A673 (cell line): Measurements from ENCODE around the gene TAF4. TPM values are rescaled to one million over a fixed set of nuclear protein-coding genes. Genes with fewer than 3 reads are reported as not detected.

Experiments used
- BruUV-seq: library from RNA; stranded (reverse); fragments of 400-500 nt; replicated peaks from 2 replicates; lab custom pipeline; 2021; lab: Mats Ljungman, UMichigan
- CTCF ChIA-PET: fragments of 300-600 bp; sonication (Branson Sonifier 250); formaldehyde crosslinking; loops from one replicate; lab custom pipeline; 2022; ENCODE audit warnings: antibody characterized with exemption; lab: Charles Lee
- POLR2A ChIA-PET: fragments of 300-600 bp; sonication (Branson Sonifier 250); formaldehyde crosslinking; loops from one replicate; lab custom pipeline; 2022; ENCODE audit warnings: antibody characterized with exemption; ENCODE audit not compliant: low non-redundant PET; lab: Charles Lee
- DNase-seq: peaks from one replicate; pipeline ENCODE4 v3.0.0-alpha.2; 2015; ENCODE audit warnings: low spot score
- H3K27ac ChIP-seq: fragments of 200-600 bp; sonication (generic); 2 replicates; pipeline ENCODE4 v1.5.1; 2016; ENCODE audit warnings: mixed run types, low read depth, mild to moderate bottlenecking, mixed read lengths, antibody characterized with exemption, low read length; ENCODE audit not compliant: poor library complexity, severe bottlenecking
- H3K27me3 ChIP-seq: fragments of 200-600 bp; sonication (generic); replicated peaks from 2 replicates; pipeline ENCODE4 v1.6.1; 2017; ENCODE audit warnings: mixed run types, low read depth, mild to moderate bottlenecking, mixed read lengths, antibody characterized with exemption, low read length; ENCODE audit not compliant: insufficient read depth, poor library complexity
- H3K36me3 ChIP-seq: fragments of 200-600 bp; sonication (generic); 2 replicates; pipeline ENCODE4 v1.6.1; 2016; ENCODE audit warnings: mixed run types, mild to moderate bottlenecking, mixed read lengths, antibody characterized with exemption, low read length; ENCODE audit not compliant: insufficient read depth, poor library complexity, severe bottlenecking
- H3K4me1 ChIP-seq: fragments of 200-600 bp; sonication (generic); 2 replicates; pipeline ENCODE4 v1.6.1; 2017; ENCODE audit warnings: mixed run types, mild to moderate bottlenecking, mixed read lengths, antibody characterized with exemption, low read length; ENCODE audit not compliant: insufficient read depth, poor library complexity, severe bottlenecking
- H3K4me3 ChIP-seq: fragments of 200-600 bp; sonication (generic); 2 replicates; pipeline ENCODE4 v1.5.1; 2016; ENCODE audit warnings: low read depth, mixed run types, mild to moderate bottlenecking, mixed read lengths, low read length; ENCODE audit not compliant: poor library complexity, severe bottlenecking
- H3K9me3 ChIP-seq: fragments of 200-600 bp; sonication (generic); 2 replicates; pipeline ENCODE4 v1.6.1; 2016; ENCODE audit warnings: mixed run types, low read depth, mild to moderate bottlenecking, mixed read lengths, antibody characterized with exemption, low read length; ENCODE audit not compliant: poor library complexity, severe bottlenecking
- EZH2 ChIP-seq: fragments of 200-600 bp; sonication (generic); IDR thresholded peaks from 2 replicates; pipeline ENCODE4 v1.6.1; 2017; ENCODE audit warnings: borderline replicate concordance, low read depth, mild to moderate bottlenecking, mixed read lengths, antibody characterized with exemption, low read length; ENCODE audit not compliant: poor library complexity, severe bottlenecking
- intact Hi-C: fragments of 100-400 bp; cut with micrococcal nuclease; formaldehyde crosslinking; loops from one replicate; pipeline ENCODE4 v1.10.0; 2022; ENCODE audit not compliant: unreplicated experiment
- total RNA-seq: library from RNA; stranded (reverse); gene quantifications from 2 replicates; pipeline ENCODE4 v1.2.3, GENCODE V29; 2021
- TF ChIP-seq, protein P1 (sequence below): fragments of 300-800, 200-600 bp; sonication (generic); conservative IDR thresholded peaks from 2 replicates; pipeline ENCODE4 v1.5.1; 2017; ENCODE audit warnings: low read depth, mild to moderate bottlenecking, antibody characterized with exemption, low read length, moderate library complexity, mixed read lengths

Gene TAF4
- total RNA-seq, 1 experiment from 2014 or later, result 37.0 TPM

DNA sequence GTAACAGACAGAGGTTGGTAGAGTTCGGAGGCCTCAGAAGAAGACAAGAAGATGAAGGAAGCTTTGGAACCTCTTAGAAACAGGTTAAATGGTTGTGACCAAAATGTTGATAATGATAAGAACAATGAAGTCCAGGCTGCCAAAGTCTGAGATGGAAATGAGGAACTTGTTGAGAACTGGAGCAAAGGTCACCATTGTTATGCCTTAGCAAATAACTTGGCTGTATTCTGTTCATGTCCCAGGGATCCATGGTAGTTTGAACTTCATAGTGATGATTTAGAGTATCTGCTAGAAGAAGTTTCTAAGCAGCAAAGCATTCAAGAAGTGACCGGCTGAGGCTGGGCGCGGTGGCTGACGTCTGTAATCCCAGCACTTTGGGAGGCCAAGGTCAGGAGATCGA lies 45.5 kb upstream of the TAF4 start:
- Histone ChIP-seq H3K27me3 (no peaks in the 10 kb centered on the region), H3K27ac (no peak overlapping the region), H3K36me3 (no peaks in the 10 kb centered on the region), H3K9me3 (peaks cover 21% of the 10 kb centered on the region), H3K4me1 (no peaks in the 10 kb centered on the region), H3K4me3 (no peak overlapping the region)
- TF ChIP-seq EZH2, result no peak
- TF ChIP-seq, protein P1, sequence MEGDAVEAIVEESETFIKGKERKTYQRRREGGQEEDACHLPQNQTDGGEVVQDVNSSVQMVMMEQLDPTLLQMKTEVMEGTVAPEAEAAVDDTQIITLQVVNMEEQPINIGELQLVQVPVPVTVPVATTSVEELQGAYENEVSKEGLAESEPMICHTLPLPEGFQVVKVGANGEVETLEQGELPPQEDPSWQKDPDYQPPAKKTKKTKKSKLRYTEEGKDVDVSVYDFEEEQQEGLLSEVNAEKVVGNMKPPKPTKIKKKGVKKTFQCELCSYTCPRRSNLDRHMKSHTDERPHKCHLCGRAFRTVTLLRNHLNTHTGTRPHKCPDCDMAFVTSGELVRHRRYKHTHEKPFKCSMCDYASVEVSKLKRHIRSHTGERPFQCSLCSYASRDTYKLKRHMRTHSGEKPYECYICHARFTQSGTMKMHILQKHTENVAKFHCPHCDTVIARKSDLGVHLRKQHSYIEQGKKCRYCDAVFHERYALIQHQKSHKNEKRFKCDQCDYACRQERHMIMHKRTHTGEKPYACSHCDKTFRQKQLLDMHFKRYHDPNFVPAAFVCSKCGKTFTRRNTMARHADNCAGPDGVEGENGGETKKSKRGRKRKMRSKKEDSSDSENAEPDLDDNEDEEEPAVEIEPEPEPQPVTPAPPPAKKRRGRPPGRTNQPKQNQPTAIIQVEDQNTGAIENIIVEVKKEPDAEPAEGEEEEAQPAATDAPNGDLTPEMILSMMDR, result no peak
- ChIA-PET POLR2A (no interaction called here), CTCF (no interaction called here)
- intact Hi-C loops, result no loop called here
- no TSS peak for BruUV-seq
- no peak for DNase-seq

DNA sequence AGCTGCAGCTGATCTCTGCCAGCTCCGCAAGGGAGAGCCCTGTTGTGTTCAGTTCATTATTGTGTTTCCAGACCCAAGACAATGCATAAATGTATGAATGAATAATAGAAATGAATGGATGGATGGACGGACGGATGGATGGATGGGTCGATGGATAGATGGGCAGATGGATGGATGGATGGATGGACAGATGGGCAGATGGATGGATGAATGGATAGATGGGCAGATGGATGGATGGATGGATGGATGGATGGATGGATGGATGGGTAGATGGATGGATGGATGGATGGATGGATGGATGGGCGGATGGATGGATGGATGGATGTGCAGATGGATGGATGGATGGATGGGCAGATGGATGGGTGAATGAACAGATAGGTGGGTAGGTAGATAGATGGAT lies 39.9 kb upstream of the TAF4 start:
- H3K4me3 ChIP-seq, result no peak overlapping the region
- CTCF ChIA-PET, result no interaction called here
- TF ChIP-seq, protein P1, result no peak
- no peak for TF ChIP-seq EZH2
- H3K36me3 ChIP-seq, result no peaks in the 10 kb centered on the region
- H3K27me3 ChIP-seq, result no peaks in the 10 kb centered on the region
- intact Hi-C loops, result no loop called here
- POLR2A ChIA-PET, result no interaction called here
- DNase-seq, result no peak
- no TSS peak for BruUV-seq
- H3K27ac ChIP-seq, result no peak overlapping the region
- H3K4me1 ChIP-seq, result no peaks in the 10 kb centered on the region
- H3K9me3 ChIP-seq, result peaks cover 30% of the 10 kb centered on the region

GRCh38 chr20:62104791-62105345 lies 39.2 kb upstream of the TAF4 start:
- POLR2A ChIA-PET, result no interaction called here
- no peak for DNase-seq
- no TSS peak for BruUV-seq
- Histone ChIP-seq H3K9me3 (peaks cover 30% of the 10 kb centered on the region), H3K36me3 (no peaks in the 10 kb centered on the region), H3K4me3 (no peak overlapping the region), H3K27me3 (no peaks in the 10 kb centered on the region), H3K4me1 (no peaks in the 10 kb centered on the region), H3K27ac (no peak overlapping the region)
- CTCF ChIA-PET, result no interaction called here
- intact Hi-C loops, result no loop called here
- TF ChIP-seq, protein P1, result no peak
- TF ChIP-seq EZH2, result no peak
